ENCODE measurements around the gene COMMD1.
"Not testable (repeated sequence)": the region's sequence is repeated elsewhere in the genome, so short reads cannot be mapped to it uniquely, and the experiment has no call there.

Gene COMMD1

GRCh38 chr2:62032096-62032495 lies 126.6 kb downstream of the COMMD1 start:
- no peak for DNase-seq

- DNase-seq, result no peak
Observed at GRCh38 chr2:62034715-62035114, 129.2 kb downstream of the COMMD1 start.

GRCh38 chr2:62036229-62036628 lies 130.8 kb downstream of the COMMD1 start:
- DNase-seq, result no peak

- DNase-seq, result no peak
Observed at GRCh38 chr2:62036761-62037250, 131.3 kb downstream of the COMMD1 start.

GRCh38 chr2:62038975-62039771 lies 133.7 kb downstream of the COMMD1 start:
- no peak for DNase-seq

GRCh38 chr2:62040926-62041325 lies 135.5 kb downstream of the COMMD1 start:
- no peak for DNase-seq

GRCh38 chr2:62041701-62042385 lies 136.4 kb downstream of the COMMD1 start:
- not testable (repeated sequence) for DNase-seq

- DNase-seq, result no peak
Observed at GRCh38 chr2:62042400-62042799, 136.9 kb downstream of the COMMD1 start.

- DNase-seq, result no peak
Observed at GRCh38 chr2:62042944-62043343, 137.5 kb downstream of the COMMD1 start.

- DNase-seq, result no peak
Observed at GRCh38 chr2:62045017-62045543, 139.6 kb downstream of the COMMD1 start.

- DNase-seq, result no peak
Observed at GRCh38 chr2:62046141-62046540, 140.7 kb downstream of the COMMD1 start.

GRCh38 chr2:62050456-62051045 lies 145.1 kb downstream of the COMMD1 start:
- DNase-seq, result no peak

- DNase-seq, result no peak
Observed at GRCh38 chr2:62054029-62054791, 148.7 kb downstream of the COMMD1 start.

- DNase-seq, result no peak
Observed at GRCh38 chr2:62054916-62055450, 149.5 kb downstream of the COMMD1 start.

GRCh38 chr2:62055724-62056336 lies 150.4 kb downstream of the COMMD1 start:
- no peak for DNase-seq

GRCh38 chr2:62056341-62056740 lies 150.9 kb downstream of the COMMD1 start:
- DNase-seq, result no peak

GRCh38 chr2:62065243-62065642 lies 159.8 kb downstream of the COMMD1 start:
- DNase-seq, result no peak

GRCh38 chr2:62071126-62071598 lies 165.7 kb downstream of the COMMD1 start:
- no peak for DNase-seq

GRCh38 chr2:62071760-62072680 lies 166.5 kb downstream of the COMMD1 start:
- DNase-seq, result no peak

GRCh38 chr2:62074233-62074632 lies 168.8 kb downstream of the COMMD1 start:
- DNase-seq, result no peak

All from NCI-H2081 (cell line).